ENCODE data around the gene MAGEA4.
"Not testable (repeated sequence)": the region's sequence is repeated elsewhere in the genome, so short reads cannot be mapped to it uniquely, and the experiment has no call there.

MAGEA4 gene

GRCh38 chrX:151912780-151913179, at the start of gene MAGEA4:
Gene MAGEA4, plus strand, starts transcription at chrX:151912889. Its CDS starts 10,776 bp downstream, at chrX:151923665.
- no peak for DNase-seq (ENCODE audit: low spot score)

- DNase-seq (ENCODE audit: low spot score) = peak; percentile 38
Observed at GRCh38 chrX:151870602-151871001, 42.1 kb upstream of the MAGEA4 start.

DNA sequence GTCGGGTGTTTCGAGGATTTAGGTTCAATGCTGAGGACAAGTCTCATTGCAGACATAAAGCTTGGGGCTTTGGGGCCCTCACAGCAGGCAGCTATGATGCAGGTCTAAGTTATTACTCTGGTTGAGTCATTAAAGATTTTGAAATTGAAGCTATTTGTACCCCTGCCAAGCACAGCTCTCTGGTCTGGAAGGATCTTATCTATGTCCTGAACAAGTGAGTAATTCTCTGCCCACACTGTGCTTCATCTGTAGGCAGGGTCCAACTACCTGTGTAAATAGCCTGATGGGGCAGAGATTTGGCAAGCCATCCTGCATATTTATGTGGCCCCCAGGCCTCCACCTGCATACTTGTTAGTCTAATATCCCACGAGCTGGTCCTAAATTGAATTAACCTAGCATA, 41.4 kb upstream of the MAGEA4 start:
- peak; percentile 35 for DNase-seq (ENCODE audit: low spot score)

- no peak for DNase-seq (ENCODE audit: low spot score)
Observed at GRCh38 chrX:151873096-151873495, 39.6 kb upstream of the MAGEA4 start.

- no peak for DNase-seq (ENCODE audit: low spot score)
Observed at GRCh38 chrX:151875270-151876026, 37.2 kb upstream of the MAGEA4 start.

DNA sequence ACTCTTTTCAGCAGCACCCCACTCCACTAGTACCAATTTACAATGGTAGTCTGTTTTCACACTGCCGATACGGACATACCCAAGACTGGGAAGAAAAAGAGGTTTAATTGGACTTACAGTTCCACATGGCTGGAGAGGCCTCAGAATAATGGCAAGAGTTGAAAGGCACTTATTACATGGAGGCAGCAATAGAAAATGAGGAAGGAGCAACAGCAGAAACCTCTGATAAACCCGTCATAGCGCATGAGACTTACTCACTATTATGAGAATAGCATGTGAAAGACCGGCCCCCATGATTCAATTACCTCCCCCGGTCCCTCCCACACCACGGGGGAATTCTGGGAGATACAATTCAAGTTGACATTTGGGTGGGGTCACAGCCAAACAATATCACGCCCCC, 34.1 kb upstream of the MAGEA4 start:
- DNase-seq (ENCODE audit: low spot score) = no peak

DNA sequence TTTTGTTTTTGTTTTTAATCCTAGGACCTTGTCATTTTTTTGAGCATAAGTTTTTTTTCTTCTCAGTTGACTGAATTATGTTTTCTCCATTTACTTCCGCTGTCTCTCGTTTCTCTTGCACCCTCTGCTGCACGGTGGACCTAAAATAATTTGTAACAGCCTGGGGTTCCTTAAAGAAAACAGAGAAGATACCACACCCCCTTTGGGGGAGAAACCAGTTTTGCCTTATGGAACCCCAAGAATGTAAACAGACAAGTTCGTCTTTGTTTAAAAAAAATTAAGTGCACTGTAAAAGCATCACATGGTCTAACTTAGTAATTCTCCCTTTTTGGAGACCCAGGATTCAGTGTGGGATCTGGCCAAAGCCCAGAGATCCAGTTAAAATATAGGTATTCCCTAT, 32.8 kb upstream of the MAGEA4 start:
- no peak for DNase-seq (ENCODE audit: low spot score)

DNA sequence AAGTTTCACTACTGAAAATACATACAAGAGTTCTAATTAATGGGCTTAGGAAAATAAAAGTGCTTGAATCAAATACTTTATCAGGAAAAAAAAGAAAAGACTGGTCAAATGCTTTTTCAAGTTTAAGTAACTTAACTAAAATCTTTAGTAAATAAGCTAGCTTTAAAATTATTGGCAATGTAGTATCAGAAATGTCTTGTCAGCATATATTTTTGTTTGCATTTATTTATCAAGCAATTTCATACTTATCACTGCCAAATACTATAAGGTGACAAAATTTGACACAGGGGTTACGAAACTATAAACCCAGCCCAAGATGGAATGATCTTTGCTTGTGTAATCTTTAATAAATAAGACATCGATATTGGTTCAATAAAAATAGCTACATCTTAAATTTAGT, 31.8 kb upstream of the MAGEA4 start:
- DNase-seq (ENCODE audit: low spot score) = no peak

DNA sequence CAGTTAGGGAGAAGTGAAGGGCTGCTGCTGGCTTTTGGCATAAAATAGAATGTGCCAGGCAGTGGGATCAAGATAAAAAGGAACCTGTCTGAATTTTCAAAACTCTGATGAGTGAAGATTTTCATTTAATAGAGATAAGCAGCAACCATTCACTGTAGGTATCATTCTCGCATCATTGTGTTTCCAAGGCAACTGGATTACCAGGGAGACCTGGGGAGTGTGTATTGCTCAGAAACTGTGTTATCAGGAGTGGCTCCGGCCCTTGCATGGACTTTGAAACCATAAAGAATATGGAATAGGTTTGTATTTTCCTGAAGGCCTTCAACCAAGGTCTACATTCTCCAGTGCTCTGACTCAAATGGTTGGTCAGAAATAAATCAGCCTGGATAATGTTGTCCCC, 23.3 kb upstream of the MAGEA4 start:
- no peak for DNase-seq (ENCODE audit: low spot score)

GRCh38 chrX:151896734-151897474, 15.8 kb upstream of the MAGEA4 start:
- no peak for DNase-seq (ENCODE audit: low spot score)

DNA sequence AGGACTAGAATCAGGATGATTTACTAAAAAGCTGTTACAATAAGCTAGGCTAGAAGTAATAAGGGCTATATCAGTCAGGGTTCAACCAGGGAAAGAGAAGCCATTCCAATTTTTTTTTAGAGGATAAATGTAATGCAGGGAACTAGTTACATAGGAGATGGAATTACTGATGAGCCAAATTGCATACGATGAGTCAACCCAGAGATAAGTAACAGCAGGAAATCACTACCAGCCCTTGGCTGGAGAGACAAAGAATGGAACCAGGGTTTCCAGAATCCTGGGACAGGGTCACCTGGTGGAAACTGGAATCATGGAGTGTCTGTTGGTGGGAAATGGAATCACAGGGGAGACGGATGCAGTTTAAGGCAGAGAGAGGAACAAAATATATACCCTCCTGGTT, 13.1 kb upstream of the MAGEA4 start:
- DNase-seq (ENCODE audit: low spot score) = no peak

- no peak for DNase-seq (ENCODE audit: low spot score)
Observed at GRCh38 chrX:151901826-151902225, 10.9 kb upstream of the MAGEA4 start.

DNA sequence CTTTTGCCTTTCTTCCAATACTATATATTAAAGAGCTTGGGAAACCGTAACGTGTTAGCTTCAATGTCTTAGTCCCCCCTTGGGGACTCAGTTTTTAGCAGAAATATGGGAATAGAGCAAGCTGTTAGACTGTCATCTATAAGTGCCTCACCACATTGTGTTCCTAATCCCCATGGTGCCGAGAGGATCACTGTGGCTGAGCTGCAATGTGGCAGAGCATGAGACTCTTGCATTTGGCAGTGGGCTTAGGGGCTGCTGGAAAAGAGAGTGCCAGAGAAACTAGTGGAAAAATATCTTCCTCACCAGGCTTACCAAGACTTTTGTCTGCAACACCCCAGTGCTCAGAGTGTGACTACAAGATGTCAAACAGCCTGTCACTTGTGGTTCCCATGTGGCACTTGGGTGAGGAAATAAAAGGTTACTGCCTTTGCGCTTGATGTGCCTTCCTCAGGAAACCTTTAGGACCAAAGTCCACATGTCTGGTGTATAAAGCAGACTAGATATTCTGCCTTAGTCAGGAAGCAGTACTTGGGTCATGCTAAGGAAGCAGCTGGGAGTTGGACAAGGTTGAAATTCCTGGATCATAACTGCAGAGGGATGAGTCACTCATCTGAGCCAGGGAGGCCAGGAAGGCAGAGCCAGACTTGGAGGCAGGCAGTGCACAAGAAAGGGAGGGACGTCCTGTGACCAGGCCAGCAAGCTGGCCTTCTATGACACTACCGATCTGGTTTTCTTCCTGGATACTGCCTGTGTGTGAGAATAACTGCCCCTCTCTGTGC, 9.7 kb upstream of the MAGEA4 start:
- DNase-seq (ENCODE audit: low spot score) = peak; percentile 75

- no peak for DNase-seq (ENCODE audit: low spot score)
Observed at GRCh38 chrX:151904989-151905388, 7.7 kb upstream of the MAGEA4 start.

DNA sequence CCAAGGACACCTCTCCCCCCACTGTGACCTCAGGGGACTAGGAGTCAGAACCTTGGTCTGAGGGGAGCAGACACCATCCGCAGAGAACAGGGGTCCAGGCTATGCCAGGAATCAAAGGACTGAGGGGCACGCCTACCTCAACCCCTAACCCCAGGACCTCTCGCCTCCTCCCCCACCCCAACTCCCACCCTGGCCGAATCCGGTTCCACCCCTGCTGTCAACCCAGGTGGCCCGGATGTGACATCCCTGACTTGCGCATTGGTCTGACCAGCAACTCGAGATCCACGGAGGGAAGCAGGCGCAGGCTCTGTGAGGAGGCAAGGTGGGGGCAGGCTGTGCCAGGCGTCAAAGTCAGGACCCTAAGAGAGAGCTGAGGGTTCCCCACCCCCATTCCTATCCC, 468 bp upstream of the MAGEA4 start:
- DNase-seq (ENCODE audit: low spot score) = no peak

DNA sequence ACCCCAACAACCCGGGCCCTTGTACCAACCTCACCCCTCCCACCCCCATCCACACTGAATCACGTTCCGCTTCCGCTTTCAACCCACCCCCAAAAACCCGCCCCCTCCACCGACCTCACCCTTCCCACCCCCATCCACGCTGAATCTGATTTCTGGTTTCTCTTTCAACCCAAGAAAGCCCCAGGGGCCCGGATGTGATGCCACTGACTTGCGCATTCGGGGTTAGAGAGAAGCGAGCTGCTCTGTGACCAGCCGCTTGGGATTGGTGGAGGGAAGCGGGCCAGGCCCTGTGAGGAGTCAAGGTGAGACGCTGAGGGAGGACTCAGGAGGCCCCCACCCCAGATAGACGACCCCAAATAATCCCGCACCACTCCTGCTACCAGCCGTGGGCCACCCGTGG, 6.0 kb downstream of the MAGEA4 start:
- DNase-seq (ENCODE audit: low spot score) = not testable (repeated sequence)

DNA sequence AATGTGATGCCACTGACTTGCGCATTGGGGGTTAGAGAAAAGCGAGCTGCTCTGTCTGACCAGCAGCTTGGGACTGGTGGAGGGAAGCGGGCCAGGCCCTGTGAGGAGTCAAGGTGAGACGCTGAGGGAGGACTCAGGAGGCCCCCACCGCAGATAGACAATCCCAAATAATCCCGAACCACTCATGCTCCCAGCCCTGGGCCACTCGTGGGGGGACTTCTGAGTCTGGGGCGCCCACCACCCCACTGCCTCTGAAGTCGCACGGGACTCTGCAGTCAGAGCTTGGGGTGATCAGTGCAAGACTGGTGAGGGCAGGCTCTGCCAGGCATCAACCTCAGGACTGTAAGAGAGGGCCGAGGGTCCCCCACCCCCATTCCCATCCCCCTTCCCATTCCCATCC, 6.9 kb downstream of the MAGEA4 start:
- no peak for DNase-seq (ENCODE audit: low spot score)

DNA sequence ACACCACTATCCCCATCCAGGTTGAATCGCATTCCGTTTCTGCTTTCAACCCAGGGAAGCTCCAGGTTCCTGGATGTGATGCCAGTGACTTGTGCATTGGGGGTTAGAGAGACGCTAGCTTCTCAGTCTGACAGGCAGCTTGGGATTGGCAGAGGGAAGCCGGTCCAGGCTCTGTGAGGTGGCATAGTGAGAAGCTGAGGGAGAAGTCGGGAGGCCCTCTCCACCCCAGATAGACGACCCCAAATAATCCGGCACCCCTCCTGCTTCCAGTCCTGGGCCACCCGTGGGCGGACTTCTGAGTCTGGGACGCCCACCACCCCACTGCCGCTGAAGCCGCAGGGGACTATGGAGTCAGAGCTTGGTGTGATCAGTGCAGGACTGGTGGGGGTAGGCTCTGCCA, 7.4 kb downstream of the MAGEA4 start:
- no peak for DNase-seq (ENCODE audit: low spot score)

GRCh38 chrX:151920530-151920929, 7.8 kb downstream of the MAGEA4 start:
- no peak for DNase-seq (ENCODE audit: low spot score)

DNA sequence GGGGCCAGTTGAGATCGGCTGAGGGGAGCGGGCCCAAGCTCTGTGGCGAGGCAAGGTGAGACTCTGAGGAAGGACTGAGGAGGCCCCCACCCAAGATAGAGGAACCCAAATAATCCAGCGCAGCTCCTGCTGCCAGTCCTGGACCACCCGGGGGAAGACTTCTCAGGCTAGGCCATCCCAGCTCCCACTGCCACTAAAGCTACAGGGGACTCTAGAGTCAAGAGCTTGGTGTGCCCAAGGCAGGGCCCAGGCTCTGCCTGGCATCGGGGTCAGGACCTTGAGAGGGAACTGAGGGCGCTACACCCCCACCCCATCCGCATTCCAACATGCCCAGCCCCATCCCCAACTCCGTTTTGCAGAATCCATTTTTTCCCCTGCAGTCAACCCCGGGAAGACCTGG, 8.6 kb downstream of the MAGEA4 start:
- DNase-seq (ENCODE audit: low spot score) = no peak

DNA sequence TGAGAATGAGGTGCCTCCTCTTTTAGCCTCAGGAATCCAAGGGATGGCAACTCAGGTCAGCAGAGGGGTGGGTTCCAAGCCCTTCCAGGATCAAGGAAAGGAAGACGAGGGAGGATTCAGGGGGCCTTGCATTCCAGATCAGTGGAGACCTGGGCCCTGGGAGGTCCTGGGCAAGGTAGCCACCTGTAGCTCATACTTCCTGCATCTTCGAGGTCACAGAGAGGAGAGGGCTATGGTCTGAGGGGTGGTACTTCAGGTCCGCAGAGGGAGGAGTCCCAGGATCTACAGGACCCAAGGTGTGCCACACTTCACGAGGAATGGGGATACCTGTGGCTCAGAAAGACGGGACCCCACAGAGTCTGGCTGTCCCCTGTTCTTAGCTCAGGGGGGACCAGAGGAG, 9.2 kb downstream of the MAGEA4 start:
- DNase-seq (ENCODE audit: low spot score) = no peak

GRCh38 chrX:151922692-151923091, 10.0 kb downstream of the MAGEA4 start:
- no peak for DNase-seq (ENCODE audit: low spot score)

DNA sequence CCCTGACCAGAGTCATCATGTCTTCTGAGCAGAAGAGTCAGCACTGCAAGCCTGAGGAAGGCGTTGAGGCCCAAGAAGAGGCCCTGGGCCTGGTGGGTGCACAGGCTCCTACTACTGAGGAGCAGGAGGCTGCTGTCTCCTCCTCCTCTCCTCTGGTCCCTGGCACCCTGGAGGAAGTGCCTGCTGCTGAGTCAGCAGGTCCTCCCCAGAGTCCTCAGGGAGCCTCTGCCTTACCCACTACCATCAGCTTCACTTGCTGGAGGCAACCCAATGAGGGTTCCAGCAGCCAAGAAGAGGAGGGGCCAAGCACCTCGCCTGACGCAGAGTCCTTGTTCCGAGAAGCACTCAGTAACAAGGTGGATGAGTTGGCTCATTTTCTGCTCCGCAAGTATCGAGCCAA, 11.0 kb downstream of the MAGEA4 start:
- DNase-seq (ENCODE audit: low spot score) = no peak
